GM12878 (cell line): ENCODE data around the gene RAB36. TPM values are rescaled to one million over a fixed set of nuclear protein-coding genes. Genes with fewer than 3 reads are reported as not detected.

Experiments
- ATAC-seq: fragments of 200-7000 bp; cut with Tn5 transposase; 3 replicates; pipeline ENCODE4 v1.9.1; 2020; ENCODE audit warnings: mild to moderate bottlenecking, moderate library complexity
- BruUV-seq: library from RNA; stranded (reverse); fragments of 400-500 nt; replicated peaks from 2 replicates; lab custom pipeline; 2021; lab: Mats Ljungman, UMichigan
- CTCF ChIA-PET: fragments of 300-600 bp; sonication (Branson Sonifier 250); formaldehyde crosslinking; extraction: SDS; loops from one replicate; lab custom pipeline; 2021; ENCODE audit warnings: inconsistent platforms; lab: Yijun Ruan, JAX
- POLR2A ChIA-PET: fragments of 350-600 bp; formaldehyde crosslinking; extraction: SDS; loops from one replicate; lab custom pipeline; 2021; ENCODE audit warnings: inconsistent platforms; lab: Charles Lee
- RAD21 ChIA-PET: fragments of 300-600 bp; sonication (Branson Sonifier 250); formaldehyde crosslinking; loops from one replicate; lab custom pipeline; 2023; ENCODE audit warnings: antibody characterized with exemption; ENCODE audit not compliant: unreplicated experiment; lab: Charles Lee
- SMC1A ChIA-PET: fragments of 300-600 bp; sonication (Branson Sonifier 250); formaldehyde crosslinking; loops from one replicate; lab custom pipeline; 2023; ENCODE audit not compliant: unreplicated experiment, uncharacterized antibody; lab: Charles Lee
- DNase-seq: peaks from one replicate; pipeline ENCODE4 v3.0.0-alpha.2; 2011; ENCODE audit warnings: low read depth, low spot score
- FAIRE-seq: peaks from 3 replicates; lab custom pipeline; 2011; peaks lifted over from hg19 to GRCh38; lab: Jason Lieb, UNC
- H2AFZ ChIP-seq: 2 replicates; pipeline ENCODE4 v1.6.0; 2011; ENCODE audit warnings: low read depth, low read length, control low read depth; ENCODE audit not compliant: control insufficient read depth
- H3K27ac ChIP-seq: 2 replicates; pipeline ENCODE4 v1.5.1; 2011; ENCODE audit warnings: control low read depth; ENCODE audit not compliant: control insufficient read depth, insufficient read depth
- H3K27me3 ChIP-seq, 2 experiments: replicated peaks in 1 of 2; 2 replicates each; pipeline versions ENCODE4 v1.6.0 to v1.6.1; 2011; ENCODE audit warnings: low read length in 1 of 2; ENCODE audit not compliant: control insufficient read depth in 2 of 2, insufficient read depth in 2 of 2
- H3K36me3 ChIP-seq, 2 experiments: 2 replicates each; pipeline ENCODE4 v1.5.1; 2011; ENCODE audit warnings: low read length in 1 of 2; ENCODE audit not compliant: control insufficient read depth in 2 of 2, insufficient read depth in 2 of 2
- H3K4me1 ChIP-seq: 2 replicates; pipeline ENCODE4 v1.6.1; 2011; ENCODE audit warnings: mild to moderate bottlenecking, low read length, moderate library complexity, mixed read lengths; ENCODE audit not compliant: control insufficient read depth, insufficient read depth
- H3K4me2 ChIP-seq: 2 replicates; pipeline ENCODE4 v1.6.0; 2011; ENCODE audit warnings: control low read depth; ENCODE audit not compliant: control insufficient read depth, insufficient read depth
- H3K4me3 ChIP-seq: fragments of 200-600 bp; sonication (generic); 2 replicates; pipeline ENCODE4 v1.5.1; 2016
- H3K79me2 ChIP-seq: 2 replicates; pipeline ENCODE4 v1.6.0; 2011; ENCODE audit warnings: low read length; ENCODE audit not compliant: control insufficient read depth, insufficient read depth
- H3K9ac ChIP-seq: 2 replicates; pipeline ENCODE4 v1.8.0; 2011; ENCODE audit warnings: low read length, control low read depth, mixed read lengths; ENCODE audit not compliant: control insufficient read depth, insufficient read depth
- H3K9me3 ChIP-seq: replicated peaks from 3 replicates; pipeline ENCODE4 v1.5.1; 2011; ENCODE audit warnings: mild to moderate bottlenecking, low read length; ENCODE audit not compliant: control insufficient read depth, insufficient read depth
- H4K20me1 ChIP-seq: 2 replicates; pipeline ENCODE4 v1.6.0; 2011; ENCODE audit not compliant: control insufficient read depth, insufficient read depth
- BCL3 ChIP-seq: IDR thresholded peaks from 2 replicates; pipeline ENCODE4 v1.6.1; 2011; ENCODE audit warnings: borderline replicate concordance, low read depth, mild to moderate bottlenecking, moderate library complexity, low read length; ENCODE audit not compliant: insufficient read depth, poor library complexity, severe bottlenecking
- BMI1 ChIP-seq: fragments of 450-650 bp; IDR thresholded peaks from 2 replicates; pipeline ENCODE4 v1.6.1; 2016; ENCODE audit warnings: mild to moderate bottlenecking, moderate library complexity, borderline replicate concordance
- CBX3 ChIP-seq: fragments of 200-600 bp; sonication (generic); IDR thresholded peaks from 2 replicates; pipeline ENCODE4 v1.6.1; 2016; ENCODE audit warnings: low read depth, borderline replicate concordance
- CREM ChIP-seq: IDR thresholded peaks from 2 replicates; pipeline ENCODE4 v1.6.1; 2014; ENCODE audit warnings: antibody characterized with exemption, low read depth
- EGR1 ChIP-seq, 2 experiments: IDR thresholded peaks; 1 replicate in 1 of 2; 2 replicates in 1 of 2; pipeline ENCODE4 v1.6.1; 2011 to 2012; ENCODE audit warnings: low read depth in 2 of 2, low read length in 2 of 2, borderline replicate concordance in 1 of 2, mild to moderate bottlenecking in 1 of 2, moderate library complexity in 1 of 2
- FOXK2 ChIP-seq: fragments of 450-650 bp; IDR thresholded peaks from 2 replicates; pipeline ENCODE4 v1.6.1; 2017; ENCODE audit warnings: mild to moderate bottlenecking, moderate library complexity
- GABPA ChIP-seq: IDR thresholded peaks from 2 replicates; pipeline ENCODE4 v1.6.1; 2014; ENCODE audit warnings: antibody characterized with exemption, low read depth, mild to moderate bottlenecking, inconsistent platforms
- KDM1A ChIP-seq: fragments of 200-600 bp; sonication (generic); IDR thresholded peaks from 2 replicates; pipeline ENCODE4 v1.6.1; 2016; ENCODE audit warnings: borderline replicate concordance
- STAT3 ChIP-seq: IDR thresholded peaks from 2 replicates; pipeline ENCODE4 v1.6.1; 2011; ENCODE audit warnings: low read depth, low read length, improper control_type of control experiment
- TCF7 ChIP-seq: IDR thresholded peaks from 2 replicates; pipeline ENCODE4 v1.6.1; 2014; ENCODE audit warnings: antibody characterized with exemption, borderline replicate concordance
- ZBED1 ChIP-seq: IDR thresholded peaks from 2 replicates; pipeline ENCODE4 v1.6.1; 2016; ENCODE audit warnings: borderline replicate concordance
- WGBS: methylation state at CpG from one replicate; pipeline ENCODE4 v1.1.6; 2016; ENCODE audit warnings: low lambda C conversion rate; ENCODE audit not compliant: insufficient replicate concordance, insufficient coverage; ENCODE audit errors: missing lambda C conversion rate; 5-methylcytosine and 5-hydroxymethylcytosine counted together
- in situ Hi-C: fragments of 300-500 bp; cut with MboI; formaldehyde crosslinking; loops from 9 replicates; pipeline ENCODE4 v1.14.3; 2018; ENCODE audit warnings: mixed read lengths
- intact Hi-C: fragments of 100-400 bp; cut with micrococcal nuclease; formaldehyde crosslinking; loops from one replicate; pipeline ENCODE4 v1.14.2; 2022; ENCODE audit not compliant: unreplicated experiment
- polyA plus RNA-seq, 11 experiments: library from polyadenylated mRNA; depleted of rRNA in 4 of 11; unstranded in 6 of 11; stranded (reverse) in 5 of 11; fragments of >200 nt; fragmentation: Nextera tagmentation in 4 of 11; fragmentation: Illumina TruSeq in 1 of 11; extraction: Ambion mirVana in 4 of 11; extraction: Trizol in 1 of 11; gene quantifications; 1 replicate in 1 of 11; 2 replicates in 10 of 11; pipeline versions ENCODE4 v1.2.1 to v1.2.3, GENCODE V29; 2011 to 2016; ENCODE audit warnings: inconsistent platforms in 2 of 11, missing spikeins in 2 of 11, low read depth in 1 of 11
- total RNA-seq, 4 experiments: library from RNA; depleted of rRNA in 3 of 4; stranded (reverse); fragments of >200 nt in 3 of 4; fragmentation: Illumina TruSeq in 1 of 4; extraction: Trizol in 1 of 4; gene quantifications; 2 replicates each; pipeline versions ENCODE4 v1.2.1 to v1.2.3, GENCODE V29; 2013 to 2021
- TF ChIP-seq, protein P1 (sequence below): fragments of 450-650 bp; IDR thresholded peaks from 2 replicates; pipeline ENCODE4 v1.6.1; 2016; ENCODE audit warnings: mild to moderate bottlenecking

The RAB36 gene
- total and polyA plus RNA-seq, 10 of the 15 experiments (the other 5 are each of a cell fraction or from before 2014, with no cell fraction given): 0.31 to 2.7 (median 1.1) TPM

DNA sequence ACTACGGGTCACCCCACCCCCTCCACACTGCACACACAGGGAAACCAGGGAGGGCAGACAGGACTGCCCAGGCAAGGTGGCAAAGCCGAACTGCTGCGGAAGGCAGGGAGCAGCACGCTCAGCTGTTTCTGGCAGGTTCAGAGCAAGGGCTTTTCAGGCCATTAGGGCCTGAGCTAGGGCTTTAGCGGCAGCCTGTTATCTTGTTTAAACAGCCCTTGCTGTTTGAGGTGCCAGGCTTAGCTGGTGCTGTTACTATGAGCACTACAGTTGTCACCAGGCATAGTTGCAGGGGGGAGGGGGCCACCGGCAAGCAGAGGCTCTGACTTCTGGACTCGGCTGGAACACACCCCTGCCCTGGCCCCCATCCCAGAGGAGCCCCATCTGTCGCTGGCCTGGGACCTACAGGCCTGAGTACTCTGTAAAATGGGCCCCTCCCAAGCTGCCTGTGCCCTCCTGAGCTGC, 38.3 kb upstream of the RAB36 start:
- SMC1A ChIA-PET: interaction anchor here (1.0 kb wide), 1 partner anchor 147 kb away, joined by 4 read pairs; no protein-coding TSS in a partner anchor
- no peak overlapping the region for H3K4me3 ChIP-seq
- POLR2A ChIA-PET: interaction anchor here (0.6 kb wide), 1 partner anchor 108 kb away, joined by 3 read pairs; no protein-coding TSS in a partner anchor
- intact Hi-C loops (no loop called here), in situ Hi-C loops (no loop called here)
- no peak for DNase-seq
- CTCF ChIA-PET: no interaction called here
- H3K4me1 ChIP-seq: no peaks in the 10 kb centered on the region
- WGBS: 55% methylated on average over 8 of the region's 8 CpGs
- no peaks in the 10 kb centered on the region for H3K79me2 ChIP-seq
- RAD21 ChIA-PET: no interaction called here
- H4K20me1 ChIP-seq: no peaks in the 10 kb centered on the region
- no peak overlapping the region for H3K9ac ChIP-seq
- no peak overlapping the region for H3K4me2 ChIP-seq
- H3K9me3 ChIP-seq: no peaks in the 10 kb centered on the region
- no peak for ATAC-seq
- no peak for FAIRE-seq
- H3K27ac ChIP-seq: no peak overlapping the region
- no peak overlapping the region for H2AFZ ChIP-seq
- H3K36me3 ChIP-seq: no peaks in the 10 kb centered on the region; a peak in 1 of 4 replicates
- TF ChIP-seq BMI1 (no peak), ZBED1 (no peak)
- TF ChIP-seq, all 136 proteins: peak for 0
- no TSS peak for BruUV-seq
- no peaks in the 10 kb centered on the region for H3K27me3 ChIP-seq

DNA sequence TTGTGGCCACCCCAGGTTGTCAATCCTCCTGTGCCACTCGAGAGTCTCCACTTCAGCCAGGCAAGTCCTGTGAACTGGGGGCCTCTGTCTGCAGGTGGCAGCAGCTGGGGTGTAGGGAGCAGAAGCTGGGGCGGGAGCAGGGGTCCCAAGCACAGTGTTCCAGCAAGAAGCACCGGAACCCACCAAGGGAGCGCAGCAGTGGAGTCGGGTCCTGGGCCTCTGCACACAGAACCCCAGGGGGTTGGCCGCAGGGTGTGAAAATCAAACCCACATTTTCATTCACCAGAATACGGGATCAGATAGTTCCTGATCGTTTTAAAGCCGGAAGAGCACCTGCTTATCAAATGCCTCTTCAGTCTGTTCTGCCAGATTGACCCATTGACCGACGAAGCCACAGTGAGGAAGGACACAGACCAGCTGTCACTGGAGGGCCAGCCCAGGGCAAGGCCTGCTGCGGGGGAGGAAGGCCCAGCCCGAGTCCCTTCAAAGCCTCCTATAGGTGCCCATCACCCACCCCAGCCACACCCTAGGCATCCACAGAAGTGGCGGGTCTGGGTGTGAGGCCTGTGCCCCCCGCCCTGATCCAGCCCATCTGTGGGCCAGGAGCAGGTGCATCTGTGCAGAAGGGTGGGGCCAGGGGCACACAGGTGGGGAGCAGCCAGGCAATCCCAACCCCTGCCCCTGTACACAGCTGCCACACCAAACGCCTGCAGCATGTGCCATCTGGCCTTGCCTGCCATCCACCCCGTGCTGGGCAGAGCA, 37.6 kb upstream of the RAB36 start:
- no TSS peak for BruUV-seq
- H3K27ac ChIP-seq: no peak overlapping the region
- no peaks in the 10 kb centered on the region for H3K9me3 ChIP-seq
- H3K79me2 ChIP-seq: no peaks in the 10 kb centered on the region
- no peak overlapping the region for H3K9ac ChIP-seq
- RAD21 ChIA-PET: no interaction called here
- no peaks in the 10 kb centered on the region for H3K27me3 ChIP-seq
- no peaks in the 10 kb centered on the region for H3K4me1 ChIP-seq
- no peak overlapping the region for H3K4me3 ChIP-seq
- H4K20me1 ChIP-seq: no peaks in the 10 kb centered on the region
- no peaks in the 10 kb centered on the region; a peak in 1 of 4 replicates for H3K36me3 ChIP-seq
- POLR2A ChIA-PET: interaction anchor here (0.6 kb wide), 1 partner anchor 108 kb away, joined by 3 read pairs; no protein-coding TSS in a partner anchor
- SMC1A ChIA-PET: interaction anchor here (1.0 to 2.4 kb wide), 2 partner anchors 148 kb away, joined by 4 to 12 read pairs; no protein-coding TSS in a partner anchor
- DNase-seq (no peak), FAIRE-seq (no peak), ATAC-seq (no peak)
- CTCF ChIA-PET: no interaction called here
- no peak overlapping the region for H3K4me2 ChIP-seq
- WGBS: 42% methylated on average over 17 of the region's 17 CpGs
- in situ Hi-C loops: no loop called here
- H2AFZ ChIP-seq: no peak overlapping the region
- intact Hi-C loops: no loop called here
- TF ChIP-seq GABPA (no peak), CBX3 (no peak), EGR1 (IDR thresholded peaks at IDR 0.05; ENCODE audit: borderline replicate concordance in 1 of 2, low read depth in 2 of 2, low read length in 2 of 2) (no peak), CREM (no peak), STAT3 (no peak), FOXK2 (no peak), TCF7 (no peak), KDM1A (no peak), BCL3 (no peak)
- TF ChIP-seq, protein P1, sequence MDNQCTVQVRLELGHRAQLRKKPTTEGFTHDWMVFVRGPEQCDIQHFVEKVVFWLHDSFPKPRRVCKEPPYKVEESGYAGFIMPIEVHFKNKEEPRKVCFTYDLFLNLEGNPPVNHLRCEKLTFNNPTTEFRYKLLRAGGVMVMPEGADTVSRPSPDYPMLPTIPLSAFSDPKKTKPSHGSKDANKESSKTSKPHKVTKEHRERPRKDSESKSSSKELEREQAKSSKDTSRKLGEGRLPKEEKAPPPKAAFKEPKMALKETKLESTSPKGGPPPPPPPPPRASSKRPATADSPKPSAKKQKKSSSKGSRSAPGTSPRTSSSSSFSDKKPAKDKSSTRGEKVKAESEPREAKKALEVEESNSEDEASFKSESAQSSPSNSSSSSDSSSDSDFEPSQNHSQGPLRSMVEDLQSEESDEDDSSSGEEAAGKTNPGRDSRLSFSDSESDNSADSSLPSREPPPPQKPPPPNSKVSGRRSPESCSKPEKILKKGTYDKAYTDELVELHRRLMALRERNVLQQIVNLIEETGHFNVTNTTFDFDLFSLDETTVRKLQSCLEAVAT: no peak
